ENCODE results near the gene CD79B. TPM values are rescaled to one million over a fixed set of nuclear protein-coding genes. Genes with fewer than 3 reads are reported as not detected.

The CD79B gene
- total RNA-seq, 1 donor from 2014 or later: 0.25 TPM

- peaks cover 3% of the 10 kb centered on the region for H3K9me3 Mint-ChIP-seq (ENCODE audit: unreplicated experiment)
- H3K4me3 Mint-ChIP-seq (ENCODE audit: unreplicated experiment): no peak overlapping the region
- Histone ChIP-seq H3K27ac (ENCODE audit: low read depth, low read length) (no peak overlapping the region), H3K9ac (ENCODE audit: low read length) (no peak overlapping the region), H3K4me2 (ENCODE audit: low read length) (no peak overlapping the region), H4K20me1 (ENCODE audit: insufficient read depth, low read length) (no peaks in the 10 kb centered on the region), H3K9me3 (ENCODE audit: insufficient read depth, low read depth, low read length) (no peaks in the 10 kb centered on the region), H3K79me2 (ENCODE audit: insufficient read depth, low read length) (no peaks in the 10 kb centered on the region), H3K4me3 (ENCODE audit: insufficient read depth, low read depth, low read length) (no peak overlapping the region), H3K36me3 (ENCODE audit: insufficient read depth, low read length) (no peaks in the 10 kb centered on the region), H3K27me3 (ENCODE audit: insufficient read depth, low read length) (no peaks in the 10 kb centered on the region), H3K4me1 (ENCODE audit: insufficient read depth, low read length) (no peaks in the 10 kb centered on the region), H2AFZ (ENCODE audit: low read depth, low read length) (no peak overlapping the region)
- H3K4me1 Mint-ChIP-seq (ENCODE audit: low read depth, unreplicated experiment): no peaks in the 10 kb centered on the region
- DNase-seq (ENCODE audit: low read depth): no peak
- no peak for TF ChIP-seq CTCF (IDR thresholded peaks at IDR 0.05; ENCODE audit: insufficient read depth, low read depth, low read length)
- no peaks in the 10 kb centered on the region for H3K36me3 Mint-ChIP-seq (ENCODE audit: low read depth, unreplicated experiment)
- peaks cover 16% of the 10 kb centered on the region for H3K27me3 Mint-ChIP-seq (ENCODE audit: low read depth, unreplicated experiment)
- no peak overlapping the region for H3K27ac Mint-ChIP-seq (ENCODE audit: unreplicated experiment)
- FAIRE-seq: no peak
Measured at GRCh38 chr17:63941751-63942150, 9.6 kb upstream of the CD79B start.

GRCh38 chr17:63941162-63941561 lies 9.0 kb upstream of the CD79B start:
- Histone ChIP-seq H3K27me3 (ENCODE audit: insufficient read depth, low read length) (no peaks in the 10 kb centered on the region), H3K79me2 (ENCODE audit: insufficient read depth, low read length) (no peaks in the 10 kb centered on the region), H3K4me3 (ENCODE audit: insufficient read depth, low read depth, low read length) (no peak overlapping the region), H3K9me3 (ENCODE audit: insufficient read depth, low read depth, low read length) (no peaks in the 10 kb centered on the region), H4K20me1 (ENCODE audit: insufficient read depth, low read length) (no peaks in the 10 kb centered on the region), H3K4me1 (ENCODE audit: insufficient read depth, low read length) (no peaks in the 10 kb centered on the region), H3K27ac (ENCODE audit: low read depth, low read length) (no peak overlapping the region), H2AFZ (ENCODE audit: low read depth, low read length) (no peak overlapping the region), H3K4me2 (ENCODE audit: low read length) (no peak overlapping the region), H3K36me3 (ENCODE audit: insufficient read depth, low read length) (no peaks in the 10 kb centered on the region), H3K9ac (ENCODE audit: low read length) (no peak overlapping the region)
- no peak for TF ChIP-seq CTCF (IDR thresholded peaks at IDR 0.05; ENCODE audit: insufficient read depth, low read depth, low read length)
- H3K4me3 Mint-ChIP-seq (ENCODE audit: unreplicated experiment): no peak overlapping the region
- DNase-seq (ENCODE audit: low read depth): no peak
- peaks cover 17% of the 10 kb centered on the region for H3K27me3 Mint-ChIP-seq (ENCODE audit: low read depth, unreplicated experiment)
- H3K27ac Mint-ChIP-seq (ENCODE audit: unreplicated experiment): no peak overlapping the region
- H3K4me1 Mint-ChIP-seq (ENCODE audit: low read depth, unreplicated experiment): no peaks in the 10 kb centered on the region
- H3K9me3 Mint-ChIP-seq (ENCODE audit: unreplicated experiment): peaks cover 3% of the 10 kb centered on the region
- H3K36me3 Mint-ChIP-seq (ENCODE audit: low read depth, unreplicated experiment): no peaks in the 10 kb centered on the region
- FAIRE-seq: no peak

- DNase-seq (ENCODE audit: low read depth): no peak
- Mint-ChIP-seq H3K27me3 (ENCODE audit: low read depth, unreplicated experiment) (peaks cover 20% of the 10 kb centered on the region), H3K27ac (ENCODE audit: unreplicated experiment) (no peak overlapping the region), H3K4me3 (ENCODE audit: unreplicated experiment) (no peak overlapping the region), H3K9me3 (ENCODE audit: unreplicated experiment) (peaks cover 3% of the 10 kb centered on the region), H3K4me1 (ENCODE audit: low read depth, unreplicated experiment) (no peaks in the 10 kb centered on the region), H3K36me3 (ENCODE audit: low read depth, unreplicated experiment) (no peaks in the 10 kb centered on the region)
- no peak overlapping the region for H3K4me2 ChIP-seq (ENCODE audit: low read length)
- H2AFZ ChIP-seq (ENCODE audit: low read depth, low read length): no peak overlapping the region
- no peak for FAIRE-seq
- H3K4me1 ChIP-seq (ENCODE audit: insufficient read depth, low read length): no peaks in the 10 kb centered on the region
- H3K27ac ChIP-seq (ENCODE audit: low read depth, low read length): no peak overlapping the region
- no peak overlapping the region for H3K9ac ChIP-seq (ENCODE audit: low read length)
- H4K20me1 ChIP-seq (ENCODE audit: insufficient read depth, low read length): no peaks in the 10 kb centered on the region
- no peak overlapping the region for H3K4me3 ChIP-seq (ENCODE audit: insufficient read depth, low read depth, low read length)
- no peaks in the 10 kb centered on the region for H3K36me3 ChIP-seq (ENCODE audit: insufficient read depth, low read length)
- no peaks in the 10 kb centered on the region for H3K79me2 ChIP-seq (ENCODE audit: insufficient read depth, low read length)
- H3K27me3 ChIP-seq (ENCODE audit: insufficient read depth, low read length): peaks cover 2% of the 10 kb centered on the region
- no peak for TF ChIP-seq EZH2 (IDR thresholded peaks at IDR 0.05; ENCODE audit: insufficient read depth, low read length)
- TF ChIP-seq CTCF (IDR thresholded peaks at IDR 0.05; ENCODE audit: insufficient read depth, low read depth, low read length): no peak
- no peaks in the 10 kb centered on the region for H3K9me3 ChIP-seq (ENCODE audit: insufficient read depth, low read depth, low read length)
Measured at GRCh38 chr17:63940584-63940983, 8.5 kb upstream of the CD79B start.

Data from astrocyte (in vitro differentiated cells and primary cell).